Cardiac septum (tissue), 1 donor: ENCODE measurements around the gene DEXI. TPM values are rescaled to one million over a fixed set of nuclear protein-coding genes. Genes with fewer than 3 reads are reported as not detected.
"Not testable (repeated sequence)": the region's sequence is repeated elsewhere in the genome, so short reads cannot be mapped to it uniquely, and the experiment has no call there.

ENCODE experiments used
- DNase-seq: peaks from one replicate; pipeline ENCODE4 v3.0.0-alpha.2; 2020; ENCODE audit warnings: low spot score
- intact Hi-C: fragments of 100-400 bp; cut with DNase I; formaldehyde crosslinking; loops from one replicate; pipeline ENCODE4 v1.14.0; 2022
- total RNA-seq: library from RNA; stranded (reverse); fragmentation: NEBNext Ultra II Directional; extraction: Animal tissue kit (Norgen Biotek cat#: 25700); gene quantifications from one replicate; pipeline ENCODE4 v1.2.1, GENCODE V29; 2021
- donor health status: DM: no; HTN: no; CAD: no.

DEXI gene
- total RNA-seq, 1 donor from 2014 or later, result 68.1 TPM

GRCh38 chr16:10971560-10971961, 29.3 kb upstream of the DEXI start:
- no peak for DNase-seq
- intact Hi-C loops, result loop anchor here (1.0 kb wide), 1 partner anchor 285 kb away; the partner anchor contains the start of gene SOCS1

GRCh38 chr16:10970065-10970464, 27.8 kb upstream of the DEXI start:
- intact Hi-C loops, result no loop called here
- no peak for DNase-seq

GRCh38 chr16:10969615-10970014, 27.3 kb upstream of the DEXI start:
- no peak for DNase-seq
- intact Hi-C loops, result loop anchor here (10.0 kb wide), 6 partner anchors 395 to 775 kb away; partner anchors contain the start of gene TXNDC11

- intact Hi-C loops, result loop anchor here (10.0 kb wide), 6 partner anchors 396 to 776 kb away; partner anchors contain the start of gene TXNDC11
- no peak for DNase-seq
Observed at GRCh38 chr16:10968498-10968897, 26.2 kb upstream of the DEXI start.

GRCh38 chr16:10967986-10968385, 25.7 kb upstream of the DEXI start:
- no peak for DNase-seq
- intact Hi-C loops, result loop anchor here (10.0 kb wide), 6 partner anchors 397 to 777 kb away; partner anchors contain the start of gene TXNDC11

GRCh38 chr16:10966559-10966958, 24.3 kb upstream of the DEXI start:
- intact Hi-C loops, result loop anchor here (10.0 kb wide), 6 partner anchors 398 to 778 kb away; partner anchors contain the start of gene TXNDC11
- not testable (repeated sequence) for DNase-seq

- no peak for DNase-seq
- intact Hi-C loops, result loop anchor here (10.0 kb wide), 6 partner anchors 399 to 779 kb away; partner anchors contain the start of gene TXNDC11
Observed at GRCh38 chr16:10966129-10966528, 23.9 kb upstream of the DEXI start.

GRCh38 chr16:10965440-10966061, 23.3 kb upstream of the DEXI start:
- no peak for DNase-seq
- intact Hi-C loops, result loop anchor here (10.0 kb wide), 6 partner anchors 399 to 779 kb away; partner anchors contain the start of gene TXNDC11

- no peak for DNase-seq
- intact Hi-C loops, result loop anchor here (10.0 kb wide), 6 partner anchors 400 to 780 kb away; partner anchors contain the start of gene TXNDC11
Observed at GRCh38 chr16:10964891-10965326, 22.6 kb upstream of the DEXI start.

- intact Hi-C loops, result loop anchor here (10.0 kb wide), 6 partner anchors 401 to 781 kb away; partner anchors contain the start of gene TXNDC11
- DNase-seq, result peak; percentile 91
Observed at GRCh38 chr16:10964039-10964890, 22.0 kb upstream of the DEXI start.

GRCh38 chr16:10961231-10961630, 19.0 kb upstream of the DEXI start:
- intact Hi-C loops, result loop anchor here (10.0 kb wide), 6 partner anchors 404 to 784 kb away; partner anchors contain the start of gene TXNDC11
- no peak for DNase-seq

- intact Hi-C loops, result no loop called here
- no peak for DNase-seq
Observed at GRCh38 chr16:10959161-10959560, 16.9 kb upstream of the DEXI start.

GRCh38 chr16:10957771-10958482, 15.7 kb upstream of the DEXI start:
- DNase-seq, result no peak
- intact Hi-C loops, result no loop called here

GRCh38 chr16:10954903-10955302, 12.6 kb upstream of the DEXI start:
- DNase-seq, result no peak
- intact Hi-C loops, result no loop called here

GRCh38 chr16:10951026-10951425, 8.8 kb upstream of the DEXI start:
- intact Hi-C loops, result no loop called here
- DNase-seq, result no peak

- intact Hi-C loops, result no loop called here
- no peak for DNase-seq
Observed at GRCh38 chr16:10950393-10950792, 8.1 kb upstream of the DEXI start.

GRCh38 chr16:10949424-10949970, 7.2 kb upstream of the DEXI start:
- intact Hi-C loops, result no loop called here
- no peak for DNase-seq

GRCh38 chr16:10947211-10947787, 5.0 kb upstream of the DEXI start:
- no peak for DNase-seq
- intact Hi-C loops, result no loop called here

GRCh38 chr16:10946308-10946707, 4.0 kb upstream of the DEXI start:
- intact Hi-C loops, result no loop called here
- DNase-seq, result no peak
